ENCODE measurements around the gene BTD.

- TF ChIP-seq YY1 (IDR thresholded peaks at IDR 0.05; ENCODE audit: insufficient read depth, insufficient read length) (no peak), SUZ12 (IDR thresholded peaks at IDR 0.05; ENCODE audit: extremely low read depth, insufficient read depth, insufficient read length) (no peak)
These were observed 36.8 kb downstream of the BTD start for GRCh38 chr3:15638193-15638890.

All from NT2/D1 (cell line).